MCF 10A (cell line): Measurements from ENCODE around the gene TBC1D14. TPM values are rescaled to one million over a fixed set of nuclear protein-coding genes. Genes with fewer than 3 reads are reported as not detected.

Experiments
- BruUV-seq: library from RNA; stranded (reverse); fragments of 400-500 nt; replicated peaks from 2 replicates; lab custom pipeline; 2021; lab: Mats Ljungman, UMichigan
- CTCF ChIA-PET: fragments of 300-600 bp; sonication (Branson Sonifier 250); formaldehyde crosslinking; extraction: SDS; loops from one replicate; lab custom pipeline; 2021; ENCODE audit warnings: antibody characterized with exemption, inconsistent platforms; lab: Yijun Ruan, JAX
- POLR2A ChIA-PET: fragments of 300-600, 350-650 bp; sonication (Branson Sonifier 250); formaldehyde crosslinking; extraction: SDS; loops from one replicate; lab custom pipeline; 2020; ENCODE audit warnings: antibody characterized with exemption, inconsistent platforms; lab: Yijun Ruan, JAX
- DNase-seq: peaks from one replicate; pipeline ENCODE4 v3.0.0-alpha.2; 2018; ENCODE audit not compliant: unreplicated experiment
- H3K27ac Mint-ChIP-seq: one replicate; pipeline ENCODE4 v1.8.0; 2022; ENCODE audit warnings: mild to moderate bottlenecking, low read depth, mixed read lengths; ENCODE audit not compliant: unreplicated experiment
- H3K27me3 Mint-ChIP-seq: one replicate; pipeline ENCODE4 v1.8.0; 2022; ENCODE audit warnings: mixed read lengths; ENCODE audit not compliant: insufficient read depth, unreplicated experiment
- H3K36me3 Mint-ChIP-seq: one replicate; pipeline ENCODE4 v1.8.0; 2022; ENCODE audit warnings: mild to moderate bottlenecking, moderate library complexity, mixed read lengths; ENCODE audit not compliant: insufficient read depth, unreplicated experiment
- H3K4me1 Mint-ChIP-seq: one replicate; pipeline ENCODE4 v1.8.0; 2022; ENCODE audit warnings: mixed read lengths; ENCODE audit not compliant: insufficient read depth, unreplicated experiment
- H3K4me3 Mint-ChIP-seq: one replicate; pipeline ENCODE4 v1.8.0; 2022; ENCODE audit warnings: mild to moderate bottlenecking, moderate library complexity, mixed read lengths; ENCODE audit not compliant: unreplicated experiment
- H3K9me3 Mint-ChIP-seq: one replicate; pipeline ENCODE4 v1.8.0; 2022; ENCODE audit warnings: mixed read lengths; ENCODE audit not compliant: unreplicated experiment
- intact Hi-C: fragments of 100-400 bp; cut with micrococcal nuclease; formaldehyde crosslinking; loops from 2 replicates; pipeline ENCODE4 v1.14.1; 2022
- total RNA-seq: library from RNA; stranded (reverse); gene quantifications from 2 replicates; pipeline ENCODE4 v1.2.3, GENCODE V29; 2022
- TF ChIP-seq, protein P1 (sequence below): fragments of 200-600 bp; IDR thresholded peaks from one replicate; pipeline ENCODE4 v1.8.0; 2022; ENCODE audit warnings: antibody characterized with exemption, mild to moderate bottlenecking; ENCODE audit not compliant: unreplicated experiment

The TBC1D14 gene
- total RNA-seq, 1 experiment from 2014 or later: 55.1 TPM

DNA sequence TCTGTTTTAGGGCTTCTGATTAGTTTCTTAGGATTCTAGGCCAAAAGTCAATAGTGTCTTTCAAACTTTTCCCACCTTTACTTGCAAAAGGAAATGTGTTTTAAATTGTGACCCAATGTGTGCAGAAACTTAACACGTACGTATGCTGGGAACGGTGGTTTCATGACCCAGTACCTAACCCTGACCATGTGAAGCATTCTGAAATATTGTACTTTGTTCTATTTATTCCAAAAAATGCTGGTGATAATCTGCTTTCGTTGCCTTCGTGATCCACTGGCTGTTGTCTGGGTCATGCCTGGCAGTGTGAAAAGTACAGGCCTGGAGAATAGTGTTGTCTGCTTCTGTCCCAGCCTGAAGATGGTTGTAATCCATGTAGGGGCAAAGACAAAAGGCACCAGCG, 106.9 kb downstream of the TBC1D14 start:
- CTCF ChIA-PET: interaction anchor here (0.9 to 1.3 kb wide), 2 partner anchors 8 to 12 kb away, joined by 3 read pairs; no protein-coding TSS in a partner anchor
- peaks cover 58% of the 10 kb centered on the region for H3K36me3 Mint-ChIP-seq
- H3K27ac Mint-ChIP-seq: no peak overlapping the region
- POLR2A ChIA-PET: no interaction called here
- BruUV-seq: no TSS peak
- H3K9me3 Mint-ChIP-seq: no peaks in the 10 kb centered on the region
- H3K4me1 Mint-ChIP-seq: no peaks in the 10 kb centered on the region
- H3K27me3 Mint-ChIP-seq: no peaks in the 10 kb centered on the region
- no peak for DNase-seq
- intact Hi-C loops: no loop called here
- no peak overlapping the region for H3K4me3 Mint-ChIP-seq
- TF ChIP-seq, protein P1, sequence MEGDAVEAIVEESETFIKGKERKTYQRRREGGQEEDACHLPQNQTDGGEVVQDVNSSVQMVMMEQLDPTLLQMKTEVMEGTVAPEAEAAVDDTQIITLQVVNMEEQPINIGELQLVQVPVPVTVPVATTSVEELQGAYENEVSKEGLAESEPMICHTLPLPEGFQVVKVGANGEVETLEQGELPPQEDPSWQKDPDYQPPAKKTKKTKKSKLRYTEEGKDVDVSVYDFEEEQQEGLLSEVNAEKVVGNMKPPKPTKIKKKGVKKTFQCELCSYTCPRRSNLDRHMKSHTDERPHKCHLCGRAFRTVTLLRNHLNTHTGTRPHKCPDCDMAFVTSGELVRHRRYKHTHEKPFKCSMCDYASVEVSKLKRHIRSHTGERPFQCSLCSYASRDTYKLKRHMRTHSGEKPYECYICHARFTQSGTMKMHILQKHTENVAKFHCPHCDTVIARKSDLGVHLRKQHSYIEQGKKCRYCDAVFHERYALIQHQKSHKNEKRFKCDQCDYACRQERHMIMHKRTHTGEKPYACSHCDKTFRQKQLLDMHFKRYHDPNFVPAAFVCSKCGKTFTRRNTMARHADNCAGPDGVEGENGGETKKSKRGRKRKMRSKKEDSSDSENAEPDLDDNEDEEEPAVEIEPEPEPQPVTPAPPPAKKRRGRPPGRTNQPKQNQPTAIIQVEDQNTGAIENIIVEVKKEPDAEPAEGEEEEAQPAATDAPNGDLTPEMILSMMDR: no peak

DNA sequence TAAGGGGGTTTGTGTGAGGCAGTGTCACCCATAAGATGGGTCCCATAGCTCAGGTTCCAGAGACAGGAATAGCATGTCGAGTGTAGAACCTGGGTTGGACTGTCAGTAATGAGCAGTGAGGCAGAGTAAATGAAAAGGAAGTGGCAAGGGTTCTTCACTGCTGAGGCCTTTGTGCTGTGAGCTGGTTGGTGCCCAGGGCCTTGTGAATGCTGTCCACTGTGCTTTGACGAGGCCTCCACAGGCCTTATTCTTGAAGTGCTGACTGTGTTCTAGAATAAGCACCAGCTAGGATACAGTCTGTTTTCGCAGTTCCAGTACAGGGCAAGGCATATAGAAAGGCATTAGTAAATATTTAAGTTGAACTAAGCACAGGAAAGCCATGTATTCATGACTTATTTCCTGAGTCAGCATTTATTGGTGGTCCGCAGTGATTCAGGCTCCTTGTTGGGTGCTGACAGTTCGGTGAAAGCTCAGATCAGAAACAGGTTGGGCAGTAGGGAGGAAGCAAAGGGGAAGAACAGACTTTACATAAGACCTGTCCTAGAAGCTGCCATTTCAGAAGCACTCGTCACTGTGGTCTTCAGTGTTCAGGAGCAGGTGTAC, 107.9 kb downstream of the TBC1D14 start:
- H3K27me3 Mint-ChIP-seq: no peaks in the 10 kb centered on the region
- H3K9me3 Mint-ChIP-seq: no peaks in the 10 kb centered on the region
- ChIA-PET CTCF (interaction anchor here (0.5 to 1.6 kb wide), 3 partner anchors 10 to 53 kb away, joined by 3 to 11 read pairs (median 4); no protein-coding TSS in a partner anchor), POLR2A (interaction anchor here (0.6 to 0.7 kb wide), 2 partner anchors 9 to 17 kb away, joined by 3 to 4 read pairs; no protein-coding TSS in a partner anchor)
- no TSS peak for BruUV-seq
- no peak overlapping the region for H3K4me3 Mint-ChIP-seq
- peaks cover 57% of the 10 kb centered on the region for H3K36me3 Mint-ChIP-seq
- peaks cover 9% of the 10 kb centered on the region for H3K4me1 Mint-ChIP-seq
- no peak for DNase-seq
- intact Hi-C loops: no loop called here
- TF ChIP-seq, protein P1: no peak
- H3K27ac Mint-ChIP-seq: no peak overlapping the region

DNA sequence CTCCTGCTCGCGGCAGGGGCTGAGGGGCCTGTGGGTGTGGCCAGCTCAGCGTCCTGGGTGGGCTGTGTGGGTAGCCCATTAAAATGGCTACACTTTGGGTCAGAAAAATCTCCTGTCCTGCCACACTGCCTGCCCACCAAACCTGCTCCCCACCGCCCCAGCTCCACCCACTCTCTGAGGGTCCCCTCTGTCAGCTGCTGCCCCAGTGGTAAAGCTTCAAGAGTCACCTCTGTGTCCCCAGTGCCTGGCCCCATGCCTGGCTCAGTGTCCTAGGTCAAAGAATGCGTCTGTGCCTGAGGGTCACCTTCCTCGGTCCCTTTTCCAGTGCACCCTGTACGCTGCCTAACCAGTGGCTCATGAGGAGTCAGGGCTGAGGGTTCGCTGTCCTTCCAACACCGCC, 108.7 kb downstream of the TBC1D14 start:
- DNase-seq: no peak
- Mint-ChIP-seq H3K27me3 (no peaks in the 10 kb centered on the region), H3K4me1 (peaks cover 11% of the 10 kb centered on the region), H3K4me3 (no peak overlapping the region), H3K9me3 (no peaks in the 10 kb centered on the region), H3K27ac (no peak overlapping the region), H3K36me3 (peaks cover 55% of the 10 kb centered on the region)
- no TSS peak for BruUV-seq
- intact Hi-C loops: no loop called here
- ChIA-PET POLR2A (interaction anchor here (0.6 to 0.7 kb wide), 3 partner anchors 9 to 414 kb away, joined by 3 to 5 read pairs (median 3); a partner anchor contains a TSS), CTCF (interaction anchor here (0.5 to 1.6 kb wide), 3 partner anchors 11 to 53 kb away, joined by 3 to 11 read pairs (median 4); no protein-coding TSS in a partner anchor)
- TF ChIP-seq, protein P1: no peak

GRCh38 chr4:7019367-7019766, 109.7 kb downstream of the TBC1D14 start:
- TF ChIP-seq, protein P1: no peak
- peaks cover 48% of the 10 kb centered on the region for H3K36me3 Mint-ChIP-seq
- no peaks in the 10 kb centered on the region for H3K9me3 Mint-ChIP-seq
- BruUV-seq: no TSS peak
- DNase-seq: no peak
- POLR2A ChIA-PET: interaction anchor here (0.7 to 4.3 kb wide), 2 partner anchors 14 to 33 kb away, joined by 3 to 41 read pairs; no protein-coding TSS in a partner anchor
- H3K4me1 Mint-ChIP-seq: peaks cover 11% of the 10 kb centered on the region
- intact Hi-C loops: no loop called here
- H3K4me3 Mint-ChIP-seq: no peak overlapping the region
- no peak overlapping the region for H3K27ac Mint-ChIP-seq
- H3K27me3 Mint-ChIP-seq: no peaks in the 10 kb centered on the region
- CTCF ChIA-PET: interaction anchor here (0.6 kb wide), 1 partner anchor 1410 kb away, joined by 3 read pairs; no protein-coding TSS in a partner anchor
